A204.1 (cell line): ENCODE data around the gene LMF1.

Source experiments
- FAIRE-seq: peaks from 2 replicates; lab custom pipeline; 2012; peaks lifted over from hg19 to GRCh38; lab: Jason Lieb, UNC

Gene LMF1

GRCh38 chr16:878886-879285, 91.9 kb downstream of the LMF1 start:
- no peak for FAIRE-seq

GRCh38 chr16:878072-878784, 92.6 kb downstream of the LMF1 start:
- no peak for FAIRE-seq

- no peak for FAIRE-seq
Measured at GRCh38 chr16:877242-878071, 93.3 kb downstream of the LMF1 start.

- no peak for FAIRE-seq
Measured at GRCh38 chr16:876523-877241, 94.1 kb downstream of the LMF1 start.

- no peak for FAIRE-seq
Measured at GRCh38 chr16:876041-876335, 94.8 kb downstream of the LMF1 start.

- FAIRE-seq = no peak
Measured at GRCh38 chr16:875182-876040, 95.4 kb downstream of the LMF1 start.

- no peak for FAIRE-seq
Measured at GRCh38 chr16:874366-875181, 96.2 kb downstream of the LMF1 start.

- FAIRE-seq = no peak
Measured at GRCh38 chr16:873889-874288, 96.9 kb downstream of the LMF1 start.

- no peak for FAIRE-seq
Measured at GRCh38 chr16:873243-873661, 97.5 kb downstream of the LMF1 start.

- no peak for FAIRE-seq
Measured at GRCh38 chr16:872436-873242, 98.1 kb downstream of the LMF1 start.

GRCh38 chr16:871562-872345, 99.0 kb downstream of the LMF1 start:
- no peak for FAIRE-seq

GRCh38 chr16:870856-871561, 99.8 kb downstream of the LMF1 start:
- FAIRE-seq = no peak

- FAIRE-seq = no peak
Measured at GRCh38 chr16:869823-870641, 100.8 kb downstream of the LMF1 start.

GRCh38 chr16:868846-869822, 101.7 kb downstream of the LMF1 start:
- FAIRE-seq = no peak

- no peak for FAIRE-seq
Measured at GRCh38 chr16:868386-868755, 102.4 kb downstream of the LMF1 start.

- no peak for FAIRE-seq
Measured at GRCh38 chr16:867421-868385, 103.1 kb downstream of the LMF1 start.
